HG03280 (cell line): ENCODE data around the gene CNPY3.
"Not testable (repeated sequence)": the region's sequence is repeated elsewhere in the genome, so short reads cannot be mapped to it uniquely, and the experiment has no call there.

Source experiments
- ATAC-seq: cut with Tn5 transposase; IDR thresholded peaks from one replicate; pipeline ENCODE4 v1.9.1; 2021; ENCODE audit warnings: mild to moderate bottlenecking, moderate library complexity; ENCODE audit not compliant: unreplicated experiment

Gene CNPY3

DNA sequence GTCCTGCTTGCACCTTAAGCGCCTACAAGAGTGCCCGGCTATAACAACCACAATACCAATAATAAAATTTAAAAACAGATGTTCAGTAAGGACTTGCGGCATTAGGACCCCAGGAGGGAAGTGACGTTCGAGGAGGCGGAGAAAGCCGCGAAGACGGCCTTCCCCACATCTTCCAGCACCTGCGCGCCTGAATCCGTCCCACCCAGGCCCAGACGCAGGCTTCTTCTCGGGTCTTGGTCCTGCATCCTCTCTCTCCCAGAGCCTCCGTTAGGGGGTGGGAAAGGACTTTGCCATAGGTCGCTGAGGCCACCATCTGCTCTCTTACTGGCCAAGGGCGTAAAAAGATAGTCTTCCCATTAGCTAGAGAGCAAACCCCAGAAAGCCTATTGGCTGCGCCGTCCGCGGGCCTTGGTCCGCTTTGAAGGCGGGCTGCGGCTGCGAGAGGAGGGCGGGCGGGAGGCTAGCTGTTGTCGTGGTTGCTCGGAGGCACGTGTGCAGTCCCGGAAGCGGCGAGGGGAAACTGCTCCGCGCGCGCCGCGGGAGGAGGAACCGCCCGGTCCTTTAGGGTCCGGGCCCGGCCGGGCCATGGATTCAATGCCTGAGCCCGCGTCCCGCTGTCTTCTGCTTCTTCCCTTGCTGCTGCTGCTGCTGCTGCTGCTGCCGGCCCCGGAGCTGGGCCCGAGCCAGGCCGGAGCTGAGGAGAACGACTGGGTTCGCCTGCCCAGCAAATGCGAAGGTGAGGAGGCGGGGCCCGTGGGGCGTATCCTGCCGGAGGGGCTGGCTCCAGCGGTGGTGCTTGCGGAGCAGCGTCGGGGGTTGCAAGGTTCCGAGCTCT lies at the start of gene CNPY3:
CNPY3 (plus strand) TSS at position 495 of the 835 bp plus-strand sequence; CDS start at position 586, 91 bp downstream.
- ATAC-seq = peak; percentile 79

GRCh38 chr6:42880240-42880817 lies 49.0 kb upstream of the CNPY3 start:
- ATAC-seq = not testable (repeated sequence)

GRCh38 chr6:42880871-42881270 lies 48.4 kb upstream of the CNPY3 start:
- ATAC-seq = not testable (repeated sequence)

- ATAC-seq = no peak
Measured at GRCh38 chr6:42885702-42886101, 43.6 kb upstream of the CNPY3 start.

GRCh38 chr6:42888201-42888600 lies 41.1 kb upstream of the CNPY3 start:
- not testable (repeated sequence) for ATAC-seq

- no peak for ATAC-seq
Measured at GRCh38 chr6:42889815-42890214, 39.5 kb upstream of the CNPY3 start.

DNA sequence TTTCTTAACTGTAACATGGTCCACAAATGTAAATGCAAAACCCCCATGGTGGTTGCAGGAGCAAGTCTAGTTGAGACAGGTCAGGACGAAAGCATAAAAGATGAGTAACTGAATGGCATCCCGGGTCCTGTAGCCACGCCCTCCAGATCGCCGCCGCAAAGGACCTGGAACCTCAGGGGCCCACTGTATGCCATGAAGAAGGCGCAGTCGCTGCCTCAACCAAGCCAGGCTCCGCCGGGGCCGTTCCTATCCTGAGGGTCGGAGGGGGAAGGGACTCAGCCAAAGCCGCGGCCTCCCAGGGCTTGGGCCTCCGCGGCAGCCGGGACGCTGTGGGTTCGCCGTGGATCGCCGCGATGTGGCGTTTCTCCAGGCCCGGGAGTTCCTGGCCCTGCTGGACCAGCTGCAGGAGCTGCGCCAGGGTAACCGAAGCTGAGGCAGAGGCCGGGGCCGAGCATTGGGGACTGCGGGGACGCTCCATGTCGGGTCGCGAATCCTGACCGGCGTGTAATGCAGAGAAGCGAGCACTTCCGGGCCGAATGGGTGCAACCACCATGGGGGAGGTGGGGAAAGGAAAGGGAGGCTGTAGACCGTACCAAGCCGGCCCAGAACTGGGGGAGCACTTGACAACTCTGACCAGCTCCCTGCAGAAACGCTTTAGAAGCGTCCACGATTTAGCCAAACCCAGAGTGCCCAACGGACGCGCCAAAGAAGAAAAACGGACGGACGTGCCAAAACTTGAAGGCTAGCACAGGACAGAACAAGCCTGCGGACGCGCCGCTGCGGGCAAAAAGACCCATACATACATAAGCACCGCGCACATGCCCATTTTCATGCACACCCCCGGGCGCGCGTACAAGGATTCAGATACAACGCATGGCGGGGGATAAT lies 38.7 kb upstream of the CNPY3 start:
- peak; percentile 95 for ATAC-seq

GRCh38 chr6:42891199-42891722 lies 38.0 kb upstream of the CNPY3 start:
- no peak for ATAC-seq

DNA sequence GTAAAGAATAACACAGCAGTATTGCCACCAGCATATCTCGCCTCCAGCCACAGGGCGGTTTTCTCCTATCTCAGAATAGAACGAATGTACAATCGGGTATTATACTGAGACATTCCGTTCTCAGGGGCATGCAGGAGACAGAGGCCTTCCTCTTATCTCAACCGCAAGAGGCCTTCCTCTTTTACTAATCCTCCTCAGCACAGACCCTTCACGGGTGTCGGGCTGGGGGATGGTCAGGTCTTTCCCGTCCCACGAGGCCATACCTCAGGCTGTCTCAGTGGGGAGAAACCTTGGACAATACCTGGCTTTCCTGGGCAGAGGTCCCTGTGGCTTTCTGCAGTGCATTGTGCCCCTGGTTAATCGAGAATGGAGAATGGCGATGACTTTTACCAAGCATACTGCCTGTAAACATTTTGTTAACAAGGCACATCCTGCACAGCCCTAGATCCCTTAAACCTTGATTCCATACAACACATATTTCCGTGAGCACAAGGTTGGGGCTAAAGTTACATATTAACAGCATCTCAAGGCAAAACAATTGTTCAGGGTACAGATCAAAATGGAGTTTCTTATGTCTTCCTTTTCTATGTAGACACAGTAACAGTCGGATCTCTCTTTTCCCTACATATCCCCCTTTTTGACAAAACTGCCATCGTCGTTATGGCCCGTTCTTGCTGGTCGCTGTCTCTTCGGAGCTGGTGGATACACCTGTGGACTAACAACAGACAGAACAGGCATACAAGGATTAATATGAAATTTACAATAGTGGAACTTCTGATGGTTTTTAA lies 35.0 kb upstream of the CNPY3 start:
- ATAC-seq = not testable (repeated sequence)

DNA sequence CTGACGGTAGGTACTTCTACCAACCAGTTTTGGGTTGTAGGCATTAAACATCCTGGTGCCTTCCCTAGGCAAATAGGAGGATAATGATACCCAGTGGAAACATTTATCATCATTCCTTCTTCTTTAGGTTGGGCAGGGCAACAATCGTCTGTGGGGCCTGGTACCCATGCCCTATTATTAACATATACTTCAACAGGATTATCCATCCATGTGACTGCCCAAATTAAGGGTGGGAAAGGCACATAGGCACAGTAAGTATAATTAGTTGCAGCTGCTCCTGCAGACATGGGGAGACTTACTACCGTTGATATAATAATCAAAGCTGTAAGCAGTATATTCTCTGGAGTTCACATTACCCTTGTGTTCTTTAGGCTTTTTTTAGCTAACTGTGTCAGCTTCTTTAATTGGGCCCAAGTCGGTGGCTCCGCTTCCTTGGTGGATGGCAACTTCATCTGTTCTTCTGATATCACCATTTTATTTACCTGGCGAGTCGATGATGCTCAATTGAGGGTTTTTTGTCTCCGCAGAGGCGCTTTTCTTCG lies 33.0 kb upstream of the CNPY3 start:
- no peak for ATAC-seq

DNA sequence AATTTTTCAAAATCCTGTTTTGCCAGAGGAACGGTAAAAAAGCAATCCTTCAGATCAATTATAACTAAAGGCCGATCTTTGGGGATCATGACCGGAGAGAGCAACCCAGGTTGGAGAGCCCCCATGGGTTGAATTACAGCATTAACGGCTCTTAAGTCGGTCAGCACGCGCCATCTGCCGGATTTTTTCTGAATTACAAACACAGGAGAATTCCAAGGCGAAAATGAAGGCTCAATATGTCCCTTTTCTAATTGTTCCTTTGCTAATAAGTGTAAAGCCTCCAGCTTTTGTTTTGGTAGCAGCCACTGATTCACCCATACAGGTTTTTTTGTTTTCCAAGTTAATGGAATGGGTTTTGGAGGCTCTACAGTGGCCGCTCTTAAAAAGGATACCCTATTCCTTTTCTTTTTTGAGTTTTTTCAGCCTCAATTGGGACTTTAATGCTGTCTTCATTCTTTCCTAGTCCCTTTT lies 30.4 kb upstream of the CNPY3 start:
- ATAC-seq = no peak

GRCh38 chr6:42899871-42900270 lies 29.4 kb upstream of the CNPY3 start:
- ATAC-seq = no peak

- peak; percentile 74 for ATAC-seq
Measured at GRCh38 chr6:42901538-42901957, 27.7 kb upstream of the CNPY3 start.

GRCh38 chr6:42902429-42903263 lies 26.6 kb upstream of the CNPY3 start:
- ATAC-seq = not testable (repeated sequence)

- no peak for ATAC-seq
Measured at GRCh38 chr6:42904467-42904866, 24.8 kb upstream of the CNPY3 start.

DNA sequence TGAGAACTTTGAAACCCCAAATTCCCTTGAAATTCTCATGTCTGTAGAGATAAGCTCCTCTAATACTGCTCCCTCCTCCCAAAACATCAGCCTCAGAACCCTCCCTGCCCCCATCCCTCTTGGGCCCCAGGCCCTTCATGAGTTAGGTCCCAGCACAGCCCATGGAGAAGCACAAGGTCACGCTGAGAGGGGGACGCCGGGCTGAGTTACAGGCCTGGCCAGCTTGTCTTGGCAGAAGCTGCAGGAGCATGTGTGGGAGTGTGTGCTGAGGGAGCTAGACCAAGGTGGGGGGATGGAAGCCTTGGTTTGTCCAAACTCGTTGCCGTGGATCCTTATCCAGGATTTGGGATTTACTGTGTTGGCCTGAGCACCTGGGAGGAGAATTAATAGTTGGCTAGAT lies 21.9 kb upstream of the CNPY3 start:
- no peak for ATAC-seq

DNA sequence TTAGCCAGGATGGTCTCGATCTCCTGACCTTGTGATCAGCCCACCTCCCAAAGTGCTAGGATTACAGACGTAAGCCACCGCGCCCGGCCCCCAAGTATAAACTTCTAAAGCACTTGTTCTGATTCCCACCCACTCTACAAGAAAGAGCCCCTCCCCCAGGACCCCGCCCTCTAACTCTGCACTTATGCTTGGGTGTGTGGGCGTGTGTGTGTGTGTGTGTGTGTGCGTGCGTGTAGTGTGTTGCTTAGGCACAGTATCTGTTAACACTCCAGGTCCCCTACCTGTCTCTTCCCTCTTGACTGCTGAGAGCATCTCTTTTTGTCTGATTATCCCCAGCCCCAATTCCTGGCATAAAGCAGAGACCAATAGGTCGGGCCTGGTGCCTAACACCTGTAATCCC lies 19.4 kb upstream of the CNPY3 start:
- no peak for ATAC-seq

DNA sequence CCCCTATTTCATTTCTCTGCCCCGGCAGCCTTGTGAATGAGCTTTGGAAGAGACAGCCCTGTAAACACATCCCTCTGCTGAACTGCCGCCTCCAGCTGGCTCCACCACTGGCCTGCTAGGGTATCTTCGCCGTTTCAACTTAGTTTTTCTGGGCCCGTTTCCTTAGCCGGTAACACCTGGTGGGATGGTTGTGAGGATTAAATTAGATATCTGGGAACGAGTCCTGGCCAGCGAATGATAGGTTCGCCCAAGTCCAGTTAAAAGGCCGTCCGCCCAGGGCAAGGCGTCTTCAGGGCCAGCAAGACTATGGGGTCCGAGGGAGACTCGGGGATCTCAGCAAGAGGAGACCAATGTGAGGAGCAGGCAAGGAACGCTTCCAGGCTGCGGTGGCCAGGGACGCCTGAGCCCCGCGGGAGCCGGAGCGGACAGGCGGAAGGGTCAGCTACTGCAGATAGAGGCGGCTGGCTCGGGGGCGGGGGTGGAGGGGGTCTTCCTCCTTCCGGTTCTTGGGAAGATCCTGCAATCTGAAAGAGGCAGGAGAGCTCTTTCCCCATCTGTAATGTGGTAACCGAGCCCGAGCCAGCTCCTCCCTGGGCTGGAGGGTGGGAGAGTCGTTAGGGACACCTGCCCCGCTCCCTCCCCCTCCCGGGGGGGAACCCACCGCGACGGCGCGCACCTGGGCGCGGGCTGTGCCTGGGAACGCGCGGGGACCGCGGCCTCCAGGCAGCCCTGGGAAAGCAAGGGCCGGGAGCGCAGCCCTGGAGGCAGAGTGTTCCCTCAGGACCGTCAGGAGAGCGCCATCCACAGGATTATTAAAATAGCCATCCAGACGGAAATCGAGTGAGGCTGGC lies 17.9 kb upstream of the CNPY3 start:
- no peak for ATAC-seq
